GM21825 (cell line): ENCODE data around the gene PSMB3.

ENCODE experiments used
- ATAC-seq: cut with Tn5 transposase; IDR thresholded peaks from one replicate; pipeline ENCODE4 v1.9.1; 2021; ENCODE audit warnings: mild to moderate bottlenecking, moderate library complexity; ENCODE audit not compliant: unreplicated experiment

PSMB3 gene

DNA sequence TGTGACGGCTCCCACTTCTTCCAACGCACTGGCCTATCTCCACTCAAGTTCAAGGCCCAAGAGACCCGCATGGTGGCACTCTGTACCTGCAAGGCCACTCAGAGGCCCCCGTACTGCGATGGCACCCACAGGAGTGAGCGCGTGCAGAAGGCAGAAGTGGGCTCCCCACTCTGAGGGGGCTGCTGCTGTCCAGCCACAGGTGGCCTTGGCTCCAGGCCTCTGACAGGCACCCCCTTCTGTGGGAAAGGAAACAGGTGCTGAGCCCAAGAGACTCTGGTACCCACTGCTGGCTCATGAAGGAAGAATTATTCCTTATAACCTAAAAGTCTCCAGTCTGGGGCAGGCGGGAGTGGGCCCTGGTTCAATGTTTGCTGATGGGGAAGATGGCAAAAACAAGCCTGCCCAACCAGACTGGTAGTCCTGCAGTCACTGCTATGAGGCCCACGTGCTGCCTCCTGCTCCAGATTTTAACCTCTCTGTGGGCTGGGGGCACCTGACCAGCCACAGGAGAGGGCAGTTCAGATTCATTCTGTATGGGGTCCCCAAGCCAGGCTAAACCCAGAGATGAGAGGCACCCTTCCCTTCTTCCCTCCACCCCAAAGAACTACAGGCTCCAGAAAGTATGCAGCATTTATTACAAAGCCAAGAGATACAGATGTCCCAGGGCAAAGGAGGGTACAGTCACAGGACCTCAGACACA is 19.1 kb upstream of the PSMB3 start:
- ATAC-seq: no peak

GRCh38 chr17:38733982-38734973 is 18.3 kb upstream of the PSMB3 start:
- no peak for ATAC-seq

GRCh38 chr17:38735161-38735997 is 17.2 kb upstream of the PSMB3 start:
- ATAC-seq: no peak

- ATAC-seq: no peak
Measured at GRCh38 chr17:38738007-38738662, 14.4 kb upstream of the PSMB3 start.

- ATAC-seq: no peak
Measured at GRCh38 chr17:38738686-38739085, 13.9 kb upstream of the PSMB3 start.

DNA sequence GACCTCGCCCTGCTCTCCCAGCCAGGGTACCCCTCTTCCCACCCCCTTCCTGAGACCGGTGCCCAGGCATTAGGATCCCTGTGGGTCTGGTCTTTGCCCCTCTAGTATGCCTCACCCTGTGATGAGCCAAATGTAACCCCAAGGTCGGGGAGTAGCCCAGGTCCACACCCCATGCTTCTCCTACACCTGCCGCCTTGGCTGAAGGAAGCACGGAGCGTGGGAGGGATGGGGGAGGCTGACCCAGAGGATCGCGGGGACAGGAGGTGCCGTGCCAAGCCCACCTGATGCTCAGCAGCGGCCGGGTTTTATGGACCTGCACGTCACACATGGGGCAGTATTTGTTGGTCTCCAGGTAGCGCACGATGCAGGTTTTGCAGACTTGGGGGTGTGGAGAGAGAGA is 13.2 kb upstream of the PSMB3 start:
- no peak for ATAC-seq

DNA sequence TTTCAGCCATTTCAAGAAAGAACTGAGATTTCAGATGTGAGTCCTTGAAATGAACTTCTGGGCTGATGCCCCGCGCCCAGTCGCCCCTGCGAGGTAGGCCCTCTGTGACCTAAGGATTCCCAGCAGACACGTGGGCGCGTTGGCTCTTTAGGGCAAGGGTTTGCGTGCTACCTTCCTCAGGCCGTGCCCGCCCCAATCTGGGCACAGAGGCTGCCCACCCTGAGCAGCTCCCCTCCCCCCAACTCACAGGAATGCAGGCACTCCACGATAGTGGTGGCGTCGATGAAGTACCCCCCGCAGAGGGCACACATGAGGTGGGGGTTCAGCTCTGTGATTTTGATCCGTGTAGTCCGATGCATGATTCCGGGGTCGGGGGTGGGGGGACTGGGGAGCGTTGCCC is 12.5 kb upstream of the PSMB3 start:
- ATAC-seq: no peak

DNA sequence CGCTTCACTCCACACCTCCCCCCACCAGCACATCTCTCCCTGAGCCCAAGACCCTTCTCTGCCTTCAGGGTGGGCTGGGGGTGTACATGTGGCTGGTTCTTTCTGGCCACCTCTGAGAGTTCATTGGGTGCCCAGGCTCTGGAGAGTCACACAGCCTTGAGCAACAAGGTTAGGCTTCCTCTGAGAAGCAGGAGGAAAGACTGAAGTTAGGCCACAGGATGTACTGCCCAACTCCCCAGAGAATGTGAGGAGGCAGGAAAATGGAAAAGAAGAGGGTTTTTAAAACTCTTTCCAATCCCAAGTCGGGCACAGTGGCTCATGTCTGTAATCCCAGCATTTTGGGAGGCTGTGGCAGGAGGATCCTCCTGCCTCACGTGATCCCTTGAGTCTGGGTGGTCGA is 11.7 kb upstream of the PSMB3 start:
- no peak for ATAC-seq

DNA sequence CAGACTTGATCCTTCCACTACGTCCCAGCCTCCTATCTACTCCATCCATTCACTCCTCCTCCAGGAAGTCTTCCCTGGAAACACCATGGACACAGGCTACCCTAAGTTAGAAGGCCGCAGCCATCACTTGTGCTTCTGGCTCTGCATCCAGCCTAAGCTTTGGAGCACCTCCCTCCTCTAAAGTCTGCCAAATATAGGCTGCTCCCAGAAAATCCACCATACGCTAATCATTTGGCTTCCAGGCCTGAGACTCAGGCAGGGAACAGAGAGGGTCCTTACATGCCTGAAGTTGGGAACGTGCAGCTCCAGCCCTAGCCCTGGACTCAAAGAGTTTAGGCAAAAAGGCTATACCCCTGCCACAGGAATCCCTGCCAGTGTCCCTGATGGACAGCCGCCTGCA is 11.1 kb upstream of the PSMB3 start:
- no peak for ATAC-seq

GRCh38 chr17:38741921-38742410 is 10.6 kb upstream of the PSMB3 start:
- ATAC-seq: no peak

- no peak for ATAC-seq
Measured at GRCh38 chr17:38742411-38743308, 9.9 kb upstream of the PSMB3 start.

DNA sequence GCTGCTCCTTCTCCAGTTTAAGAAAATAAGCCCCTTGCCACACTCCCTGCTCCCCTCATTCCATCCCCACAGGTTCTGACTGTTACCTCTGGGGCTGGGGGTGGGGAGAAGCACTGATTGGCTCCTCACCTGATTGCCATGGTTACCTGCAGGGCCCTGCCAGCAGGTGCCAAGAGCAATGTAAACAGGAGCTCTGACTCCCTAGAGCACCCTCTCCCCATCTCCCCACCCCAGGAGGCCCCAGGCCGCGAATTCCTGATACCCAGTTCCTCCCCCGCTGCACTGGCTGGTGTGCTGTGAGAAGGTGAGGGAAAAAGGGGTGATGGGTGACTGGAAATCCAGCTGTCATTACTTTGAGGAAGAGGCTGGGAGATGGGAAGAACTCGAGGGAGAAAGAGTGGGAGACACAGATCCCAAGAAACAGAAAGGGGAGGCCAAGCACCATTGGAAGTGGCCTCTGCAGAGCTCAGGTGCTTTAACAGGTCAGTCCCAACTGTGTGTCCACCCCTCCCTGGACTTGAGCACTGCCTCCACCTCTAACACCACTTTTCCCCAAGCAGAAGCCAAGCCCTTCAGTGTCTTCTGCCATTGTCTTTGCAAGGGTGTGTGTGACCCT is 8.9 kb upstream of the PSMB3 start:
- no peak for ATAC-seq

DNA sequence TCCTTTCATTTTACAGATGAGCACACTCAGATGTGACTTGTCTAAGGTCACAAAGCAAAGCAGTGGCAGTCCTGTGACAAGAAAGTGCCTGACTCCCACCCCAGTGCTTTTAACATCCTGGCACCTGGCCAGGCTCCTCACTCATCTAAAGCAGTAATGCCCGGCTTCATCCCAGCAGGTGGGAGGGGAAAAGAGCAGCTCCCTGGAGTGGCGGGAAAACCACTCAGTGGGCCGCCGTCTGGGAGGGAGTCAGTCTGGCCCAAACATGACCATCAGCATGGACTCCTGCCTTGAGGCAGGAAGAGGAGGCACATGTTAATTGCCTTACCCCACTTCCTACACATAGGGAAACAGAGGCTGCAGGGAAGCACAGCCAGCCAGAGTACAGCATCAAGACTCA is 7.0 kb upstream of the PSMB3 start:
- ATAC-seq: no peak

GRCh38 chr17:38746004-38746848 is 6.3 kb upstream of the PSMB3 start:
- no peak for ATAC-seq

GRCh38 chr17:38746849-38747462 is 5.6 kb upstream of the PSMB3 start:
- no peak for ATAC-seq

DNA sequence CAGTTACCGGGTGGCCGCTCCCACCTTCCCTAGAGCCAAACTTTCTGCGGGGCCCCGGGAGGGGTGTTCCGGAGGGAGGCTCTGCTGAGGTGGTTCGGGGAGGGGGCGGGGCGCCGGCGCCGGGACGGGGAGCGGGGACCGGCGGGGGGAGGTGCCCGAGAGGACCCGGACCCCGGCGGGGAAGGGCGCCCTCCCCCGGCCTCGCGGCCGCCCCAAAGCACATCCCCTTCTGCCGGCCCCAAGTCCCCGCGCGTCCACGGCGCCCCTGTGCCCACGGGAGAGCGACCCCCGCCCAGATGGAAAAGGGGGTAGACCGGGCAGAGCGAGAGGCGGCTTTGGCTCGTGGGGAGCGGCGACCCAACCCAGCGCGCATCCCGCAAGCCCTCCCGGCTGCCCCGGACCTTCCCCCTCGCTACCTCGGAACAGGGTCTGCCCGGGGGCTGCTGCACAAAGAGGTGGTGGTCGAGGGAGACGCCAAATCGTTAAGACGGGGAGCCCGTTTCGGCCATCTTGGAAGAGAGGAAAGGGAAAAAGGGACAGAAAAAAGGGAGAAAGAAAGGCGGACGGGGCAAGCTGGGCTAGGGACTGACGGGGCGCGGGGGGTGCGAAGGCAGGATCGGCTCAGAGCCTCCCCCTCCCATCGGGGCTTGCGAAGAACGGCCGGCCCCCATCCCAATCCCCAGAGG is 4.9 kb upstream of the PSMB3 start:
- no peak for ATAC-seq
